HG03103 (cell line): ENCODE measurements around the gene SLC8B1.

Experiments used
- ATAC-seq: cut with Tn5 transposase; IDR thresholded peaks from one replicate; pipeline ENCODE4 v1.9.1; 2021; ENCODE audit warnings: low read depth; ENCODE audit not compliant: unreplicated experiment

The SLC8B1 gene

GRCh38 chr12:113271853-113272561, 62.9 kb downstream of the SLC8B1 start:
- no peak for ATAC-seq

- no peak for ATAC-seq
Measured at GRCh38 chr12:113271466-113271852, 63.5 kb downstream of the SLC8B1 start.

- ATAC-seq: no peak
Measured at GRCh38 chr12:113270709-113271009, 64.2 kb downstream of the SLC8B1 start.

- ATAC-seq: no peak
Measured at GRCh38 chr12:113269257-113269943, 65.5 kb downstream of the SLC8B1 start.

- no peak for ATAC-seq
Measured at GRCh38 chr12:113268621-113269020, 66.3 kb downstream of the SLC8B1 start.

- ATAC-seq: no peak
Measured at GRCh38 chr12:113268136-113268535, 66.8 kb downstream of the SLC8B1 start.

GRCh38 chr12:113267621-113268020, 67.3 kb downstream of the SLC8B1 start:
- no peak for ATAC-seq

GRCh38 chr12:113266106-113266895, 68.6 kb downstream of the SLC8B1 start:
- no peak for ATAC-seq

GRCh38 chr12:113263431-113263963, 71.4 kb downstream of the SLC8B1 start:
- ATAC-seq: no peak

GRCh38 chr12:113262710-113263109, 72.2 kb downstream of the SLC8B1 start:
- no peak for ATAC-seq

GRCh38 chr12:113261847-113262470, 73.0 kb downstream of the SLC8B1 start:
- no peak for ATAC-seq

- no peak for ATAC-seq
Measured at GRCh38 chr12:113260636-113261300, 74.1 kb downstream of the SLC8B1 start.

GRCh38 chr12:113260127-113260526, 74.8 kb downstream of the SLC8B1 start:
- ATAC-seq: no peak

- ATAC-seq: no peak
Measured at GRCh38 chr12:113257564-113257963, 77.3 kb downstream of the SLC8B1 start.

GRCh38 chr12:113254298-113254697, 80.6 kb downstream of the SLC8B1 start:
- no peak for ATAC-seq

- ATAC-seq: no peak
Measured at GRCh38 chr12:113253532-113254285, 81.2 kb downstream of the SLC8B1 start.

- ATAC-seq: no peak
Measured at GRCh38 chr12:113252494-113252893, 82.4 kb downstream of the SLC8B1 start.

- ATAC-seq: no peak
Measured at GRCh38 chr12:113251404-113252070, 83.4 kb downstream of the SLC8B1 start.

GRCh38 chr12:113250045-113250444, 84.9 kb downstream of the SLC8B1 start:
- no peak for ATAC-seq
